Measurements from ENCODE around the gene SLC1A5. TPM values are rescaled to one million over a fixed set of nuclear protein-coding genes. Genes with fewer than 3 reads are reported as not detected.

Gene SLC1A5
- total RNA-seq, 1 experiment from 2014 or later, result 284 TPM

GRCh38 chr19:46728693-46729339 lies 59.6 kb downstream of the SLC1A5 start:
- ChIA-PET CTCF (interaction anchor here (0.7 to 1.7 kb wide), 7 partner anchors 11 to 114 kb away, joined by 3 to 6 read pairs (median 4); partner anchors contain the start of gene PRKD2), POLR2A (interaction anchor here (1.3 kb wide), 1 partner anchor 60 kb away, joined by 3 read pairs; the partner anchor contains the start of gene SLC1A5), RAD21 (ENCODE audit: low non-redundant PET in 1 of 2, low total read pairs in 2 of 2, uncharacterized antibody in 2 of 2, unreplicated experiment in 2 of 2) (no interaction called here)
- no TSS peak for BruUV-seq (replicated peaks)
- H3K27ac ChIP-seq (ENCODE audit: low read depth, low read length), result no peak overlapping the region
- TF ChIP-seq RAD21 (IDR thresholded peaks at IDR 0.05; ENCODE audit: low read depth) (peak; percentile 77), CTCF (IDR thresholded peaks at IDR 0.05 in 2 of 3, conservative IDR thresholded peaks at IDR 0.05 in 1 of 3; ENCODE audit: borderline replicate concordance in 1 of 3, insufficient read depth in 1 of 3, low read depth in 2 of 3, low read length in 2 of 3) (peak; percentile 67 to 94 (median 92)), ELF1 (IDR thresholded peaks at IDR 0.05; ENCODE audit: borderline replicate concordance, low read depth) (no peak), FOSL1 (IDR thresholded peaks at IDR 0.05; ENCODE audit: low read depth) (no peak)
- TF ChIP-seq, protein P1, sequence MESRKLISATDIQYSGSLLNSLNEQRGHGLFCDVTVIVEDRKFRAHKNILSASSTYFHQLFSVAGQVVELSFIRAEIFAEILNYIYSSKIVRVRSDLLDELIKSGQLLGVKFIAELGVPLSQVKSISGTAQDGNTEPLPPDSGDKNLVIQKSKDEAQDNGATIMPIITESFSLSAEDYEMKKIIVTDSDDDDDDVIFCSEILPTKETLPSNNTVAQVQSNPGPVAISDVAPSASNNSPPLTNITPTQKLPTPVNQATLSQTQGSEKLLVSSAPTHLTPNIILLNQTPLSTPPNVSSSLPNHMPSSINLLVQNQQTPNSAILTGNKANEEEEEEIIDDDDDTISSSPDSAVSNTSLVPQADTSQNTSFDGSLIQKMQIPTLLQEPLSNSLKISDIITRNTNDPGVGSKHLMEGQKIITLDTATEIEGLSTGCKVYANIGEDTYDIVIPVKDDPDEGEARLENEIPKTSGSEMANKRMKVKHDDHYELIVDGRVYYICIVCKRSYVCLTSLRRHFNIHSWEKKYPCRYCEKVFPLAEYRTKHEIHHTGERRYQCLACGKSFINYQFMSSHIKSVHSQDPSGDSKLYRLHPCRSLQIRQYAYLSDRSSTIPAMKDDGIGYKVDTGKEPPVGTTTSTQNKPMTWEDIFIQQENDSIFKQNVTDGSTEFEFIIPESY (IDR thresholded peaks at IDR 0.05; ENCODE audit: extremely low read depth, insufficient replicate concordance, low read length), result no peak
- H3K9me3 ChIP-seq (ENCODE audit: control insufficient read depth in 1 of 2, insufficient read depth in 1 of 2, low read depth in 1 of 2, low read length in 2 of 2), result no peaks in the 10 kb centered on the region
- peaks cover 72% of the 10 kb centered on the region for H3K79me2 ChIP-seq (ENCODE audit: insufficient read depth, low read length)
- H3K27me3 ChIP-seq (ENCODE audit: insufficient read depth, low read length), result no peaks in the 10 kb centered on the region
- H3K9me2 ChIP-seq (ENCODE audit: insufficient read depth), result no peaks in the 10 kb centered on the region
- no peak overlapping the region for H3K9ac ChIP-seq (ENCODE audit: low read length)
- ATAC-seq, result peak; percentile 90
- no peak for DNase-seq (ENCODE audit: low read depth, low spot score)
- H2AFZ ChIP-seq (ENCODE audit: low read depth, low read length, poor library complexity, severe bottlenecking), result no peak overlapping the region
- intact Hi-C loops (cut with micrococcal nuclease), result loop anchor here (10.0 kb wide), 1 partner anchor 114 kb away; no protein-coding TSS in a partner anchor
- no peak overlapping the region for H3K4me2 ChIP-seq (ENCODE audit: low read length)
- H3K4me1 ChIP-seq (ENCODE audit: control insufficient read depth in 1 of 2, insufficient read depth in 2 of 2, low read length in 2 of 2), result peaks cover 0 to 16% of the 10 kb centered on the region in 2 experiments; a peak in 2 of 4 replicates
- peaks cover 6% of the 10 kb centered on the region; the same call in 1 of the 2 replicates for H4K20me1 ChIP-seq (ENCODE audit: insufficient read depth)
- peaks cover 52 to 61% of the 10 kb centered on the region in 2 experiments for H3K36me3 ChIP-seq (ENCODE audit: control insufficient read depth in 1 of 2, insufficient read depth in 2 of 2, low read length in 2 of 2)
- no peak overlapping the region for H3K4me3 ChIP-seq (replicated peaks in 1 of 2; ENCODE audit: low read depth in 1 of 2, low read length in 2 of 2)

Measured in HCT116 (cell line).